ENCODE measurements around the gene PGM5. TPM values are rescaled to one million over a fixed set of nuclear protein-coding genes. Genes with fewer than 3 reads are reported as not detected.

The PGM5 gene
- total RNA-seq, 4 donors from 2014 or later: 502 to 719 (median 699) TPM

- Histone ChIP-seq H3K4me1 (peaks cover 14 to 92% (median 16%) of the 10 kb centered on the region in 3 donors), H3K36me3 (peaks cover 0 to 2% of the 10 kb centered on the region in 2 donors)
- peak; percentile 51 for ATAC-seq
Measured at GRCh38 chr9:68454579-68455334, 98.3 kb downstream of the PGM5 start.

GRCh38 chr9:68455451-68455850 lies 99.0 kb downstream of the PGM5 start:
- H3K9me3 ChIP-seq: no peaks in the 10 kb centered on the region
- H3K4me3 ChIP-seq: no peak overlapping the region
- WGBS, 2 donors (ENCODE audit: low coverage in 1 of 2): 32 to 53% methylated on average over 2 of the region's 2 CpGs
- peak overlapping the region; percentile 78 to 95 (median 87) for H3K27ac ChIP-seq
- no peaks in the 10 kb centered on the region for H3K27me3 ChIP-seq
- no peak for ATAC-seq
- TF ChIP-seq POLR2AphosphoS5 (IDR thresholded peaks at IDR 0.05) (peak; percentile 15), CTCF (IDR thresholded peaks at IDR 0.05) (no peak), POLR2A (IDR thresholded peaks at IDR 0.05) (no peak), EP300 (IDR thresholded peaks at IDR 0.05) (no peak)
- H3K36me3 ChIP-seq: peaks cover 0 to 2% of the 10 kb centered on the region in 2 donors
- peaks cover 14 to 92% (median 18%) of the 10 kb centered on the region in 3 donors for H3K4me1 ChIP-seq

More at GRCh38 chr9:68454579-68455334, 98.3 kb downstream of the PGM5 start:
- no peak for TF ChIP-seq POLR2A (IDR thresholded peaks at IDR 0.05)
- peak; percentile 48 for TF ChIP-seq POLR2AphosphoS5 (IDR thresholded peaks at IDR 0.05)
- no peak for TF ChIP-seq EP300 (IDR thresholded peaks at IDR 0.05)
- 43 to 45% methylated on average over 11 to 12 of the region's 13 CpGs for WGBS, 2 donors (ENCODE audit: low coverage in 1 of 2)
- Histone ChIP-seq H3K27me3 (no peaks in the 10 kb centered on the region), H3K27ac (peak overlapping the region; percentile 78 to 95 (median 87)), H3K9me3 (no peaks in the 10 kb centered on the region), H3K4me3 (no peak overlapping the region)

DNA sequence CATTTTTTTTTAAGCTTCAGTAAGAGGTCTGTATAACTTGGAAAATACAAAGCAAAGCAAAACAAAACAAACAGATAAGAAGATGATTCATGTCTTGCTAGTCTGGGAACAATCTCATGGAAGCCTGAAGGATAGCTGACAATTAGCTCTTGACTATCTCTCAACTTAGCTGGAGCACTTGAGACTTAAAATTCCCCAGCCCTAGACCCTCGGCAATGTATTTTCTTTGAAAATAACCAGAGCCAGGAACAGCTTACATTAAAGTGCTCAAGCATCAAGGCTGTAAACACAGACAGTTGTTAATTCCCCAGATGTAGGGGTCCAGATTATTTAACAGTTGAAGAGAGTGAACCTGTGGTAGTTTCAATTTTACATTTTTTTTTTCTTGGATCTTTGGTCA lies 101.4 kb downstream of the PGM5 start:
- no peak for ATAC-seq
- WGBS, 2 donors (ENCODE audit: low coverage in 1 of 2): 18% methylated on average over 1 of the region's 1 CpG; no CpG with 5 or more reads in 1 of the 2 donors
- Histone ChIP-seq H3K36me3 (no peaks in the 10 kb centered on the region), H3K4me1 (peaks cover 28 to 92% (median 33%) of the 10 kb centered on the region in 3 donors), H3K4me3 (no peak overlapping the region), H3K27ac (peak overlapping the region; percentile 78 to 90 (median 84)), H3K9me3 (no peaks in the 10 kb centered on the region), H3K27me3 (no peaks in the 10 kb centered on the region)
- no peak for TF ChIP-seq CTCF (IDR thresholded peaks at IDR 0.05)
- TF ChIP-seq EP300 (IDR thresholded peaks at IDR 0.05): no peak
- TF ChIP-seq POLR2A (IDR thresholded peaks at IDR 0.05): no peak

GRCh38 chr9:68458918-68459317 lies 102.5 kb downstream of the PGM5 start:
- Histone ChIP-seq H3K36me3 (no peaks in the 10 kb centered on the region), H3K27me3 (no peaks in the 10 kb centered on the region), H3K9me3 (no peaks in the 10 kb centered on the region), H3K4me3 (no peak overlapping the region), H3K27ac (peak overlapping the region; percentile 72 to 90 (median 83)), H3K4me1 (peaks cover 29 to 92% (median 37%) of the 10 kb centered on the region in 3 donors)
- WGBS, 2 donors (ENCODE audit: low coverage in 1 of 2): 27 to 63% methylated on average over 1 of the region's 1 CpG
- TF ChIP-seq EP300 (IDR thresholded peaks at IDR 0.05): no peak
- peak; percentile 37 for TF ChIP-seq POLR2AphosphoS5 (IDR thresholded peaks at IDR 0.05)
- TF ChIP-seq CTCF (IDR thresholded peaks at IDR 0.05): no peak
- no peak for TF ChIP-seq POLR2A (IDR thresholded peaks at IDR 0.05)
- no peak for ATAC-seq

DNA sequence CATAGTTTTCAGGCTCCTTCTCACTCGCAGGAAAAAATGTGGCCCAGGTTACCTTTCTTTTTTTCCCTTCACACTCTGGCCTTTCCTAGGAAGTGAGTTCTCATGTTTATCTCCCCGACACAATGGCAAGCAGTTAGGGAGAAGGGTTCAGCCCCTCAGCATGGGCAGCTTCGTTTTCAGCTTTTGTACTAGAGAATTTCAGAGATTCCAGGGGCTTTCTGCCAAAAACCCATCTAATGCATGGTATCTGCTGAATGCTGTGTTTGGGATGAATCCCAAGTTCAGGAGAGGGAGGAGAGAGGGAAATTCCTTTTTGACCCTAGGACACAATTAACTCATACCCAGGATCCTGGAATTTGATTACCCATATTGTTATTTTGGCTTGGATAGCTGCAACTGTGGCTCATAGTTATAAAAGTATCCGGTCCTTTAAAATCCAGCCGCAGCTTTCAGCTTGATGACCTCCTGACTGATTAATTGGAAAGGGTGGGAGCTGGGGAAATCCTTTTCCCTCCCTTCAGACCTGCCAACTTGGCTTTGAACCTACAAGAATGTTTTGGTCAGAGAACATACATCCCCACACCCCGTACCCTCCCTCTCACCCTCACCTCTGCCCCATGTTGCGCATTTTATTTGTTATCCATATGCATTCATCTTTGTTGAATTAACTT lies 105.8 kb downstream of the PGM5 start:
- peak overlapping the region; percentile 78 to 90 (median 86) for H3K27ac ChIP-seq
- peaks cover 26 to 74% (median 32%) of the 10 kb centered on the region in 3 donors for H3K4me1 ChIP-seq
- no peak for TF ChIP-seq POLR2A (IDR thresholded peaks at IDR 0.05)
- peak; percentile 14 for TF ChIP-seq POLR2AphosphoS5 (IDR thresholded peaks at IDR 0.05)
- H3K36me3 ChIP-seq: peaks cover 0 to 18% of the 10 kb centered on the region in 2 donors
- H3K4me3 ChIP-seq: no peak overlapping the region
- ATAC-seq: peak; percentile 54
- WGBS, 2 donors (ENCODE audit: low coverage in 1 of 2): 21 to 23% methylated on average over 4 to 7 of the region's 7 CpGs
- no peaks in the 10 kb centered on the region for H3K9me3 ChIP-seq
- no peaks in the 10 kb centered on the region for H3K27me3 ChIP-seq

All from gastroesophageal sphincter (tissue), 4 donors.